GM23248 (cell line): ENCODE data around the gene KCNMA1. TPM values are rescaled to one million over a fixed set of nuclear protein-coding genes. Genes with fewer than 3 reads are reported as not detected.

ENCODE experiments used
- DNase-seq: peaks from one replicate; pipeline ENCODE4 v3.0.0-alpha.2; 2015
- H2AFZ ChIP-seq: fragments of 200-600 bp; sonication (generic); 2 replicates; pipeline ENCODE4 v1.6.1; 2016; ENCODE audit warnings: antibody characterized with exemption
- H3F3A ChIP-seq: fragments of 200-600 bp; sonication (generic); 2 replicates; pipeline ENCODE4 v1.6.1; 2016; ENCODE audit warnings: mild to moderate bottlenecking, antibody characterized with exemption, mixed run types; ENCODE audit not compliant: insufficient read depth
- H3K27ac ChIP-seq: fragments of 200-600 bp; sonication (generic); 2 replicates; pipeline ENCODE4 v1.5.1; 2016; ENCODE audit warnings: mild to moderate bottlenecking
- H3K27me3 ChIP-seq: fragments of 200-600 bp; sonication (generic); replicated peaks from 2 replicates; pipeline ENCODE4 v1.6.1; 2016; ENCODE audit warnings: mild to moderate bottlenecking; ENCODE audit not compliant: insufficient read depth
- H3K36me3 ChIP-seq: fragments of 200-600 bp; sonication (generic); 2 replicates; pipeline ENCODE4 v1.6.1; 2016; ENCODE audit warnings: low read depth, mild to moderate bottlenecking
- H3K4me1 ChIP-seq: fragments of 200-600 bp; sonication (generic); 2 replicates; pipeline ENCODE4 v1.6.1; 2016; ENCODE audit warnings: mild to moderate bottlenecking; ENCODE audit not compliant: insufficient read depth
- H3K4me2 ChIP-seq: fragments of 200-600 bp; sonication (generic); one replicate; pipeline ENCODE4 v1.6.1; 2016; ENCODE audit warnings: mild to moderate bottlenecking; ENCODE audit not compliant: unreplicated experiment
- H3K4me3 ChIP-seq: fragments of 200-600 bp; sonication (generic); 2 replicates; pipeline ENCODE4 v1.5.1; 2016; ENCODE audit warnings: mild to moderate bottlenecking
- H3K79me2 ChIP-seq: fragments of 200-600 bp; sonication (generic); 2 replicates; pipeline ENCODE4 v1.6.1; 2016; ENCODE audit warnings: mild to moderate bottlenecking; ENCODE audit not compliant: insufficient read depth
- H3K9ac ChIP-seq: fragments of 200-600 bp; sonication (generic); 2 replicates; pipeline ENCODE4 v1.6.1; 2016; ENCODE audit warnings: mild to moderate bottlenecking
- H3K9me2 ChIP-seq: fragments of 200-600 bp; sonication (generic); 2 replicates; pipeline ENCODE4 v1.6.1; 2016; ENCODE audit warnings: mixed run types, mild to moderate bottlenecking, moderate library complexity; ENCODE audit not compliant: insufficient read depth
- H3K9me3 ChIP-seq: fragments of 200-600 bp; sonication (generic); one replicate; pipeline ENCODE4 v1.6.1; 2017; ENCODE audit warnings: low read depth
- H4K20me1 ChIP-seq: fragments of 200-600 bp; sonication (generic); 2 replicates; pipeline ENCODE4 v1.6.0; 2016; ENCODE audit not compliant: insufficient read depth
- EZH2 ChIP-seq: fragments of 200-600 bp; sonication (generic); IDR thresholded peaks from 2 replicates; pipeline ENCODE4 v1.6.1; 2018; ENCODE audit warnings: antibody characterized with exemption, mild to moderate bottlenecking; ENCODE audit not compliant: insufficient read depth, poor library complexity, severe bottlenecking
- EZH2phosphoT487 ChIP-seq: fragments of 200-600 bp; sonication (generic); IDR thresholded peaks from 2 replicates; pipeline ENCODE4 v1.6.1; 2018; ENCODE audit warnings: antibody characterized with exemption, moderate library complexity, mild to moderate bottlenecking, low read depth; ENCODE audit not compliant: insufficient read depth
- WGBS, 2 experiments: methylation state at CpG; one replicate each; pipeline ENCODE4 v1.1.6; 2015 to 2017; ENCODE audit warnings: low lambda C conversion rate in 2 of 2, low coverage in 1 of 2; ENCODE audit errors: missing lambda C conversion rate in 2 of 2; 5-methylcytosine and 5-hydroxymethylcytosine counted together
- in situ Hi-C: fragments of 300-500 bp; cut with MboI; formaldehyde crosslinking; loops from 2 replicates; pipeline ENCODE4 v1.15.0; 2020
- polyA plus RNA-seq: library from polyadenylated mRNA; unstranded; fragments of >200 nt; fragmentation: Nextera tagmentation; extraction: Ambion mirVana; gene quantifications from 2 replicates; pipeline ENCODE4 v1.2.1, GENCODE V29; 2016
- total RNA-seq: library from RNA; depleted of rRNA; stranded (reverse); fragments of >200 nt; shearing (Covaris generic); gene quantifications from 2 replicates; pipeline ENCODE4 v1.2.3, GENCODE V29; 2014

Gene KCNMA1
- total and polyA plus RNA-seq, 2 experiments from 2014 or later: 14.2 to 25.1 TPM

DNA sequence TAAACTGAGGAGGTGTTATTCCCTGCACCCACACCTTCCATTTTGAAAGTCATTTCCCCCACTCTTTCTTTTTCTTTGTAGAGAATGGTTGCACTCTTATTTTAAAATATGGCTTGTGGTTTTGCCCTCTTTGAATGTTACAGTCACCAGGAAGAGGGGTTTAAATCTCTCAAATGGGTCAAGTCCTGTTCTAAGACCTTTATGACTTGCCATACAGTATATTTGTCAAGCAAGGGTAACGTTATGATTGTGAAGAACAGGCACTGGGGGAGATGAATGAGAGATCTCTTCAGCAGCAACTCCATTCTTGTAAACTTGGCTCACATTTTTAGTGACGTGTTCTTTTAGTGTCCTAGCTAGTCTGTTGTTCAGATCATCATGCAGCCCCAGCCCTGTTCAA is 634.7 kb downstream of the KCNMA1 start:
- Histone ChIP-seq H3K9ac (no peak overlapping the region), H3K4me3 (no peak overlapping the region), H3F3A (peaks cover 7% of the 10 kb centered on the region), H3K9me3 (peaks cover 5% of the 10 kb centered on the region), H3K36me3 (no peaks in the 10 kb centered on the region), H3K27me3 (no peaks in the 10 kb centered on the region), H2AFZ (no peak overlapping the region), H4K20me1 (no peaks in the 10 kb centered on the region), H3K4me2 (no peak overlapping the region), H3K4me1 (no peaks in the 10 kb centered on the region), H3K27ac (no peak overlapping the region), H3K79me2 (no peaks in the 10 kb centered on the region), H3K9me2 (no peaks in the 10 kb centered on the region)
- no peak for DNase-seq
- in situ Hi-C loops: no loop called here
- 41 to 44% methylated on average over 2 of the region's 2 CpGs for WGBS, 2 experiments
- no peak for TF ChIP-seq EZH2
- TF ChIP-seq EZH2phosphoT487: no peak

DNA sequence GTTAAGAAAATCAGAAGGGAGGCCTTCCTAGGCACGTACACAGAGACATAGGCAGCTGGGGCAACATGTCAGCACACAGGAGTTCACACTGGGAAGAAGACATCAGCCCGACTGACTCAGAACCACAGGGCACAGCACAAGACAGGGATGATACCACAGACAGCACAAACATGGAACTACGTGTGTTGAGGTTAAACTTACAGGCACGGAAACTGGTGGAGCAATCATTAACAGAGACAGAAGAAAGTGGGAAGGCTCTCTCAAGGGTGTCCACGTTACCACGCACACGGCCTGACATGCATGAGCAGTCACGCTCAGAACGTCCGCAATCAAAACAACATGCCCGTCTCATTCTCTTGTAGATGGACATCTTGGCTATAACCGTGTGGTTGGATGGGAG is 636.4 kb downstream of the KCNMA1 start:
- no peak overlapping the region for H3K27ac ChIP-seq
- no peak overlapping the region for H2AFZ ChIP-seq
- H4K20me1 ChIP-seq: no peaks in the 10 kb centered on the region
- no peaks in the 10 kb centered on the region for H3K36me3 ChIP-seq
- no peaks in the 10 kb centered on the region for H3K27me3 ChIP-seq
- no peak overlapping the region for H3K4me2 ChIP-seq
- no peaks in the 10 kb centered on the region for H3K9me2 ChIP-seq
- H3F3A ChIP-seq: no peaks in the 10 kb centered on the region
- H3K4me1 ChIP-seq: no peaks in the 10 kb centered on the region
- in situ Hi-C loops: no loop called here
- 93 to 94% methylated on average over 12 of the region's 12 CpGs for WGBS, 2 experiments
- H3K9me3 ChIP-seq: no peaks in the 10 kb centered on the region
- TF ChIP-seq EZH2 (no peak), EZH2phosphoT487 (no peak)
- no peak overlapping the region for H3K4me3 ChIP-seq
- DNase-seq: no peak
- H3K79me2 ChIP-seq: no peaks in the 10 kb centered on the region
- H3K9ac ChIP-seq: no peak overlapping the region

DNA sequence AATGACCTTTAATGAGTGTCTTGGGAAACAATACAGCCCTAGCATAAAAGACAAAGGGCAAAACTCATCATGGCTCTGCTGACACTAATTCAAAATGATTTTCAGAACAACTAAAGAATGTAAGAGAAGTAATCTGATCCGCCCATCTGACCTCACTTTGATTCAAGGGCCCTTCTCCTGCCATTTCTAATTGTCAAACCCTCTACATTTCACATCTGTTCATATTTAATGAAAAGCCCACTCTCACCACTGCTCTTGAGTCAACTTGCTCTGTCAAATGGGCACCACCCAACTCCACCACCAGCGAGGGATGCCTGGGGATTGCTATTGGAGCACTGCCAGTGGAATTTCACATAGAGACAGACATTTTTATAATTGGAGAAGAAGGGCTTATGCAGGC is 639.2 kb downstream of the KCNMA1 start:
- DNase-seq: no peak
- no peaks in the 10 kb centered on the region for H3F3A ChIP-seq
- H3K4me3 ChIP-seq: no peak overlapping the region
- no peaks in the 10 kb centered on the region for H3K9me3 ChIP-seq
- H3K9ac ChIP-seq: no peak overlapping the region
- no peaks in the 10 kb centered on the region for H3K79me2 ChIP-seq
- no peak overlapping the region for H3K4me2 ChIP-seq
- no peaks in the 10 kb centered on the region for H3K4me1 ChIP-seq
- WGBS, 2 experiments: 55% methylated on average over 2 of the region's 2 CpGs
- no peak for TF ChIP-seq EZH2phosphoT487
- TF ChIP-seq EZH2: no peak
- H3K36me3 ChIP-seq: no peaks in the 10 kb centered on the region
- no peaks in the 10 kb centered on the region for H4K20me1 ChIP-seq
- H3K9me2 ChIP-seq: no peaks in the 10 kb centered on the region
- H2AFZ ChIP-seq: no peak overlapping the region
- in situ Hi-C loops: loop anchor here (25.0 kb wide), 3 partner anchors 686 to 1611 kb away; no protein-coding TSS in a partner anchor
- H3K27ac ChIP-seq: no peak overlapping the region
- no peaks in the 10 kb centered on the region for H3K27me3 ChIP-seq

DNA sequence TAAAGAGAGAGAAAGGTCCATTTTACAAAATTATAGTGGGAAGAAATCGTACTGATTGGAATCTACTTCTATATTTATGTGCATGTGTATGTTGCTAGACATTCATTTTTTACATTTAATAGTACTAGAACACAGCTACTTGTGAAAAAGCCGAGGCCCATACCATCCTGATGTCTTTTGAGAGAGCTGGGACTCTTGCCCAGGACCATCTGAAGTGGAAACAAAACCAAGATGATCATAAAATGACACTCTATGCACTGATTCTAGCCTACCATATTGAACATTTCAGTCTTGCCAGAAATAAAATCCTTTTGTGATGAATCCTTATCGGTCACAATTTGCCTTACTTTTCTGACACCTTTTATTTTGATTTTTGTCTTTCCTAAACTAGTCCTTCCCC is 640.0 kb downstream of the KCNMA1 start:
- 93 to 95% methylated on average over 3 of the region's 3 CpGs for WGBS, 2 experiments

DNA sequence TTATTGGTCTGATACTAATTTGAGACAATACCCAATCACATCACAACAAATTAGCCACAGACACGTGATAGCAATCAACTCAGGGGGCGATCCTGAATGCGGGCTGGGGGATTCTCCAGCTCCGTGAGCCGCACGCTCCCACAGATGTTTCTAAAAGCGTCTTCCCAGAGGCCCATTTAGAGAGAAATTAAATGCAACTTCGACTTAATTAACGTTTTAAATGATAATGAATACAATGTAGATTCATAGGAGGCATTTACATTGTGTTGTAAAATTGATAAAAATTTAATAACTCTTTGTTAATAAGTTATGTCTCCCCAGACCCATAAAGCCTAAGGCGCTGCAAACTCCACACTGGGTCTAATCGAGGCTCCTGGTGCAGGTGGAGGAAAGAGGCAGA is 642.6 kb downstream of the KCNMA1 start:
- H3K27me3 ChIP-seq: no peaks in the 10 kb centered on the region
- no peak for DNase-seq
- 84 to 86% methylated on average over 11 of the region's 11 CpGs for WGBS, 2 experiments
- no peaks in the 10 kb centered on the region for H3K4me1 ChIP-seq
- H3K4me2 ChIP-seq: no peak overlapping the region
- H2AFZ ChIP-seq: no peak overlapping the region
- TF ChIP-seq EZH2 (no peak), EZH2phosphoT487 (no peak)
- H3F3A ChIP-seq: no peaks in the 10 kb centered on the region
- H4K20me1 ChIP-seq: no peaks in the 10 kb centered on the region
- H3K9ac ChIP-seq: no peak overlapping the region
- H3K27ac ChIP-seq: no peak overlapping the region
- no peaks in the 10 kb centered on the region for H3K79me2 ChIP-seq
- H3K9me3 ChIP-seq: no peaks in the 10 kb centered on the region
- no peak overlapping the region for H3K4me3 ChIP-seq
- H3K36me3 ChIP-seq: no peaks in the 10 kb centered on the region
- in situ Hi-C loops: loop anchor here (25.0 kb wide), 3 partner anchors 683 to 1608 kb away; no protein-coding TSS in a partner anchor
- no peaks in the 10 kb centered on the region for H3K9me2 ChIP-seq

More for the DNA sequence above, 640.0 kb downstream of the KCNMA1 start:
- H3K9me3 ChIP-seq: no peaks in the 10 kb centered on the region
- no peaks in the 10 kb centered on the region for H4K20me1 ChIP-seq
- H3K36me3 ChIP-seq: no peaks in the 10 kb centered on the region
- no peaks in the 10 kb centered on the region for H3K79me2 ChIP-seq
- no peak overlapping the region for H2AFZ ChIP-seq
- no peak overlapping the region for H3K27ac ChIP-seq
- DNase-seq: no peak
- in situ Hi-C loops: loop anchor here (25.0 kb wide), 3 partner anchors 685 to 1610 kb away; no protein-coding TSS in a partner anchor
- H3K4me2 ChIP-seq: no peak overlapping the region
- H3F3A ChIP-seq: no peaks in the 10 kb centered on the region
- no peak overlapping the region for H3K9ac ChIP-seq
- no peaks in the 10 kb centered on the region for H3K4me1 ChIP-seq
- H3K27me3 ChIP-seq: no peaks in the 10 kb centered on the region
- TF ChIP-seq EZH2: no peak
- no peak for TF ChIP-seq EZH2phosphoT487
- no peak overlapping the region for H3K4me3 ChIP-seq
- no peaks in the 10 kb centered on the region for H3K9me2 ChIP-seq
